Measurements from ENCODE around the gene CAVIN2.
"Not testable (repeated sequence)": the region's sequence is repeated elsewhere in the genome, so short reads cannot be mapped to it uniquely, and the experiment has no call there.

The CAVIN2 gene

DNA sequence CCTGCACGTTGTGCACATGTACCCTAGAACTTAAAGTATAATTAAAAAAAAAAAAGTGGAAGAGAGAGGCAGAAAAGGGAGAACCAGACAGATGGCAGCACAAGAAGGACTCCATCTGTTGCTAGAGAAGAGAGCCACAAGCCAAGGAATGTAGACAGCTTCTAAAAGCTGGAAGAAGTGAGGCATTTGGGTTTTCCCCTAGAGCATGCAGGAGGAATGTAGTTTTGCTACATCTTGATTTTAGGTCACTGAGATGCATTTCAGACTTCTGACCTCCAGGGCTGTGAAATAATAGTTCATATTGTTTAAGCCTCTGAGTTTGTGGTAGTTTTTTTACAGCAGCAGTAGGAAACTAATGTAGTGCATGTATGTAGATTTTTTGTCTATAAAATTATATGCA lies 46.0 kb downstream of the CAVIN2 start:
- DNase-seq (ENCODE audit: low spot score) (no peak), FAIRE-seq (no peak)

DNA sequence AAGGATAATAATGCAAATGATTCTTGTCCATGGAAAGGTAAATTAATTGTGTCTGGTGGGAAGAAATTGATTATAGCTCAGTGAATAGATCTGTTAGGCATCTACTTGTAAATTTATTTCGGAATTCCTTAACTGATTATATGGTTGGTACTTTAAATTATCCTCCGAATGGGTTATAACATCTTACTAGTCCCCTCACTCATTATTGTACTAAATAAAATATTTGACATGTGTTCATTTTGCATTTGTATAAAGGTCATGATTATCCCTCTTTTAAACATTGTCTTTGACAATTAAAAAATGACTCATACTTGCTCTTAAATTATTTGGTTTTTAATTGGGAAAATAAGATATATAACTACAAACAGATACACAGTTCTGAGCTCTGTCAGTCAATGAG lies 47.4 kb downstream of the CAVIN2 start:
- no peak for DNase-seq (ENCODE audit: low spot score)
- no peak for FAIRE-seq

DNA sequence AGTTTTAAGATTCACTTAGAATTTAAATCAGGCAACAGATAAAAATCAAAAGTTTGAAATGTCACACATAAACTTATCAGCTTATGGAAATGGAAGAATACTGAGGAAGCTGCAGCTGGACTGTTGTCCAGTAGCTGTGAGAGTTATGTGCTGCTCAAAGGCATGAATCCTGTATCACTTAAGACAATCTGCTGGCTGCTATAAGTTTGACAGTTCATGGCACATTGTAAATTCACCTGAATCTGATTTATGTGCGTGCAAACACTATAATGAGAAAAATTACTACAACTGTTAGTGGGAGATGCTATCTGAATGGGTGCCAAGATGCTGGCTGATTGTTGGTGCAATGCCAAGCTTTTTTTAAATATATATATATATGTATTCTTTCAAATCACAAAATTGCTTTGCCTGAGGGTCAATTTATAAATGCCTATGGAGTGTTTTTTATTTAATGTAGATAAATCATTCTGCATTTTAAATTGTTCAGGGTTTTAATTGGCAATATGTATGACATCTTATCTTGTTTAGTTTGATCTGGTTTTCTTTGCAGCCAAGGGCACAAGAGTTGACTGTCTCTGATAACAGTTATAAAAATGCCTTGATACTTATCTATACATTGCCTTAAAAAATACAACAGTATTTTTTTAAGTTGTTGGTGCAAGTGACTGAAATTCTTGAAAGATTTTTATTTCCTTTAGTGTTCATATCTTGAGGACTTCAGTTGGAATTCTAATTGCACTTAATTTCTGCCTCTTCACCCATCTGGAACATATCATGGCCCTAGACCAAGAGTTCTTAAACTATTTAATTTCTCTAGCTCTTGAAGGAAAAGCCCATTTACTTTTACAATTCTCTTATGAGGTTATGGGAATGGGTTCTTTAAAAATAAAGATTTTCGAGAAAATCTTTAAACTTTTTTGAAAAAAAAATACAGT lies 48.7 kb downstream of the CAVIN2 start:
- no peak for FAIRE-seq
- no peak for DNase-seq (ENCODE audit: low spot score)

DNA sequence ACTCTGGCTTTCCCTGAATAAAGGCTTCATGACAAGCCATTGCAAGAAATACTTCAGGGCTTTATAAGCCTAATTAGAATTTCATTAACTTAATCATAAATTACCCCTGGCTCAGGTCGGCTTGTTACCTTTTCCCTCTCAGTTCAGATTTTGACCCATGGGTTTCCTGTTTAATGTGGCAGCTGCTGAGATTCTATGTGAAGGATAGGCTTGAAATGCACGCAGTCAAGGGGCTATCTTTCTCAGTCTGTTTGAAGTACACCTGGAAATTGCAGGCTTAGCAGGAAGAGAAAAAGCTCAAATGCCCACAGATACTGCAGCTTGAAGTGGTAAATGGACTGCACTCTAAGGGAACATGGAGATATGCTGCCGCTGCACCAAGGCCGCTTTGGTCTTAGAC lies 49.4 kb downstream of the CAVIN2 start:
- DNase-seq (ENCODE audit: low spot score) (no peak), FAIRE-seq (no peak)

DNA sequence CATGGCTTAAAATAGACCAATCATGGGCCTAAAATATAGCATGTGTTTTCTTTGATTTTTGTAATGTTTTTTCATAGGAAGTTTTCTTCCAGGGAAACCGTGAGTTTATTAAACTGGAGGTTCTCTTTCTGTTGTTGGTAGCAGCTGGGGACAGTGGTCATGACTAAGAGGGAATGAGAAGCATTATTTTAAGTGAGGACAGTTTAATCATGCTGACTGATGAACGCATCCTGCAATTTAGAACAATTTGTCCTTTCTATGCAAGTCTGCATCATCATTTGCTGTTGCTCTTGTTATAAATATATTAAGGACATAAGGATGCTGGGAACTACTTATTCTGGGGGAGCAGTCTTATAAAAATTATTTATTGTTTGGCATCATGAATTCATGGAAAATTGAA lies 51.2 kb downstream of the CAVIN2 start:
- FAIRE-seq: no peak
- DNase-seq (ENCODE audit: low spot score): no peak

DNA sequence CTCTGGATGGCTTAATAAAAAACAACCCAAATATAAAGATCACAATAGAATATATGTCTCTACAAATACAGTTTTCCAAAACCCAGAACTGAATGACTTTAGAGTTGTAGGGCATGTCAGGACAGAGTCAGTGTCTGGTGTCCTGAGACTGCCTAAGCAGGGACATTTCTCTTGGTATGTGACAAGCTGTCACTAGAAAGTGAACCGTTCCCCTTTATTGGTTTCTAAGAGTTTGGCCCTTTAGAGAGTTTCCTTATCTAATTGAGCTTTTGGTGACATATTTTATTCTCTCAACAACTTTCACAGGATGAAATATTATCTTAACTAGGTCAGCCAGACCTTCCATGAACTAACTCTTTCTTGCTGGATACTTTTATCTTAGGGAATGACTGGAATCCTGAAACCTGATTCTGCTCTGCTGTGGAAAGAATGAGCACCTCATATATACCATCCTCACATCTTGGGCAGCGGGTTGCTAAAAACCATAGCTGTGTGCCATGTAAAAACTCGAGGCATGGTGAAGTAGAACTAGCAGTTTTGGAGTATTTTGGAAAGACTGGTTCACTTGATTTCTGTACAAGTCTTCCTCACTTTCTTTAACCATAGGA lies 54.8 kb downstream of the CAVIN2 start:
- FAIRE-seq (no peak), DNase-seq (ENCODE audit: low spot score) (no peak)

DNA sequence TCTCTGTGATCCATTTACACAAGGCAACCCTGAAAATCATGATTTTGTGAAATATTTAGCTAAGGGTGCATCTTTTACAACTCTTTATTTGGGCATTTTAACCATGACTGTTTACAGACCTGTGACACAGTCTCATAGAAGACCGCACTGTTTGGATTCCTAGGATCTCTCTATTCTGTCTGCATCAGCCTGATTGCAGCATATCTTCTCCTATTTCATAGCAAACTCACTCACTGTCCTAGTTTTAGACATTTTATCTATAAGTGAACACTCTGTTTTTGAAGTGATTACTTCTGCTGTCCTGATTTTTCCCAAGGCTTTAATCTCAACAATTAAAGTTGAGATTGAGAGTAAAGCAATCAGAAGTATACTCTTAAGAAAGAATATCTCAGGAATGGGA lies 56.2 kb downstream of the CAVIN2 start:
- DNase-seq (ENCODE audit: low spot score) (no peak), FAIRE-seq (no peak)

DNA sequence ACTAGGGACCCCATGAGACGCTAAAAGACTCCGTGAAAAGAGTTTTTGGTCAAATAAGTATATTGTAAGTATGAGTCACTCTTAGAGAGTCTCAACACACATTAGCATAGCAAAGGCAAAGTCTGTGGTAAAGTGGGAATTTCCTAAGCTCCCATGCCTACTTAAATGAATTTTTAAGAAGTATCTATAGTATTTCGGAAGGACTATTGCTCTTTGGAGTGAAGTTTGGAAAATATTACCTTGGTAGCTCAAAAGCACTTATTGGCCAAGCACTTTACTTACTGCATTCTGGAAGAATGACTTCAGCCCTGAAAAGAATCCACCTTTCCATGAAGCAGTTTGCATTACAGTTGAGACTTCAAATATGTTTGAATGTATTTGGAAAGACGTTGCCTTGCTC lies 57.1 kb downstream of the CAVIN2 start:
- DNase-seq (ENCODE audit: low spot score) (no peak), FAIRE-seq (no peak)

DNA sequence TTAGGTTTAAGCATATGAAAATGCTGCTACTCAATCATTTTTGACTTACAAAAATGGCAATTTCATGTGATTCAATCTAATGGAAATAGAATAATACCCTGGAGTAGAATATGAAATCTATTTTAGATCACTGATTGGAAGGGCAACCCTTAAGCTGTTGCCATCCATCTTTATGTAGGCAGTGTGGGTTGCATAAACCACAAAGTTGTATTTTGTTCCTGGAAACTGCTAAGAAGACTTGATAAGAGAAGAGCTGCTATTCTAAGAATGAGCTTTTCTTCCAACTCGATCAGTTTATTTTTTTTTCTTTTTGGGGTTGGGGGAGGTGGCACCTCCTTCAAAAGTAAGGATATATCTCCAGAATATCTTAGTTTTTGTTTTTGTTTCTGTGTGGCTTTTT lies 60.2 kb downstream of the CAVIN2 start:
- FAIRE-seq (no peak), DNase-seq (ENCODE audit: low spot score) (no peak)

DNA sequence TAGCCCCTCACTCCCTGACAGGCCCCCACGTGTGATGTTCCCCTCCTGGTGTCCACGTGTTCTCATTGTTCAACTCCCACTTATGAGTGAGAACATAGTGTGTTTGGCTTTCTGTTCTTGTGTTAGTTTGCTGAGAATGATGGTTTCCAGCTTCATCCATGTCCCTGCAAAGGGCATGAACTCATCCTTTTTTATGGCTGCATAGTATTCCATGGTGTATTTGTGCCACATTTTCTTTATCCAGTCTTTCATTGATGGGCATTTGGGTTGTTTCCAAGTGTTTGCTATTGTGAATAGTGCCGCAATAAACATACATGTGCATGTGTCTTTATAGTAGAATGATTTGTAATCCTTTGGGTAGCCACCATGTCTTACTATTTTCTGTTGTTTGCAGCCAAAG lies 61.2 kb downstream of the CAVIN2 start:
- not testable (repeated sequence) for FAIRE-seq; DNase-seq (ENCODE audit: low spot score)
